ENCODE data around the gene BOC. TPM values are rescaled to one million over a fixed set of nuclear protein-coding genes. Genes with fewer than 3 reads are reported as not detected.
A peak's percentile ranks its signal among the peaks of the same experiment; 100 is the strongest.

Gene BOC
- total and polyA plus RNA-seq, 12 donors = 2.1 to 13.9 (median 4.9) TPM

DNA sequence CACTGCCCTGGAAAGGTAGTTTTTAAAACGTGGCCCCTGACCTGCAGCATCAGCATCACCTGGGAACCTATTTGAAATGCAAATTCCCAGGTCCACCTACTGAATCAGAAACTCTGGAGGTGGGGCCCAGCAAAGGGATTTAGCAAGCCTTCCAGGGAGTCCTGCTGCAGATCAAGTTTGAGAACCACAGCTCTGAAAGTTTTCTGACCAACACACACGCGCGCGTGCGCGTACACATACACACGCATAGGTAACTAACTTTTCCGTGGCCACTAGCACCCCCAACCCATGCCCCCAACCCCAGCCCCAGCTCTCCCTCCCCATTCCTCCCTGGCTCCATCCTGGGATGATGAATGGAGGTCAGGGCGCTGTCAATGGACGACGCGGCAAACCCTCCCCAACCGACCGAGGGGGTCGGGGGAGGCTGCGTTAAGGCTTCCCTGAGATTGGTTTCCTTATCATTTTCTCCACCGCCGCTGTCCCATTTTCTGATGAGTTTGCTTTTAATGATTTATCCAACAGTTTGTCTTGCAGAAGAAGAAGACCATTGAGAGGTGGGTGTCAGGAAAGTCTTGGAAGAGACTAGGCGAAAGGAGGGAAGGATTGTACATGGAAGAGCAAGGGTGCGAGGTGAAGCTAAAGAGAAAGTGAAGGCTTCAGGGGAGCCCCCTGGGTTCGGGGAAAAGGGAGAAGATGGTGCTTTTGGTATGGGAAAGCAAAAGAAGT, 590 bp upstream of the BOC start:
- 14 to 26% methylated on average over 22 of the region's 22 CpGs for WGBS, 2 donors
- Histone ChIP-seq H3K4me1 (peaks cover 0 to 37% (median 4%) of the 10 kb centered on the region in 9 donors), H3K9me3 (no peaks in the 10 kb centered on the region), H3K4me3 (peak overlapping the region; percentile 10 to 83 (median 70)), H3K27me3 (peaks cover 0 to 74% (median 30%) of the 10 kb centered on the region in 7 donors), H3K27ac (peak overlapping the region; percentile 52 to 90 (median 86)), H3K36me3 (no peaks in the 10 kb centered on the region)
- intact Hi-C loops (cut with DNase I) = loop anchor here in 4 of 10 donors (2.0 to 10.0 kb wide), 6 partner anchors 56 to 158 kb away; no protein-coding TSS in a partner anchor
- TF ChIP-seq, protein P1, sequence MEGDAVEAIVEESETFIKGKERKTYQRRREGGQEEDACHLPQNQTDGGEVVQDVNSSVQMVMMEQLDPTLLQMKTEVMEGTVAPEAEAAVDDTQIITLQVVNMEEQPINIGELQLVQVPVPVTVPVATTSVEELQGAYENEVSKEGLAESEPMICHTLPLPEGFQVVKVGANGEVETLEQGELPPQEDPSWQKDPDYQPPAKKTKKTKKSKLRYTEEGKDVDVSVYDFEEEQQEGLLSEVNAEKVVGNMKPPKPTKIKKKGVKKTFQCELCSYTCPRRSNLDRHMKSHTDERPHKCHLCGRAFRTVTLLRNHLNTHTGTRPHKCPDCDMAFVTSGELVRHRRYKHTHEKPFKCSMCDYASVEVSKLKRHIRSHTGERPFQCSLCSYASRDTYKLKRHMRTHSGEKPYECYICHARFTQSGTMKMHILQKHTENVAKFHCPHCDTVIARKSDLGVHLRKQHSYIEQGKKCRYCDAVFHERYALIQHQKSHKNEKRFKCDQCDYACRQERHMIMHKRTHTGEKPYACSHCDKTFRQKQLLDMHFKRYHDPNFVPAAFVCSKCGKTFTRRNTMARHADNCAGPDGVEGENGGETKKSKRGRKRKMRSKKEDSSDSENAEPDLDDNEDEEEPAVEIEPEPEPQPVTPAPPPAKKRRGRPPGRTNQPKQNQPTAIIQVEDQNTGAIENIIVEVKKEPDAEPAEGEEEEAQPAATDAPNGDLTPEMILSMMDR (IDR thresholded peaks at IDR 0.05) = no peak
- ATAC-seq (peak in 6 of 8 donors; percentile 6 to 51 (median 22)), DNase-seq (no peak)

DNA sequence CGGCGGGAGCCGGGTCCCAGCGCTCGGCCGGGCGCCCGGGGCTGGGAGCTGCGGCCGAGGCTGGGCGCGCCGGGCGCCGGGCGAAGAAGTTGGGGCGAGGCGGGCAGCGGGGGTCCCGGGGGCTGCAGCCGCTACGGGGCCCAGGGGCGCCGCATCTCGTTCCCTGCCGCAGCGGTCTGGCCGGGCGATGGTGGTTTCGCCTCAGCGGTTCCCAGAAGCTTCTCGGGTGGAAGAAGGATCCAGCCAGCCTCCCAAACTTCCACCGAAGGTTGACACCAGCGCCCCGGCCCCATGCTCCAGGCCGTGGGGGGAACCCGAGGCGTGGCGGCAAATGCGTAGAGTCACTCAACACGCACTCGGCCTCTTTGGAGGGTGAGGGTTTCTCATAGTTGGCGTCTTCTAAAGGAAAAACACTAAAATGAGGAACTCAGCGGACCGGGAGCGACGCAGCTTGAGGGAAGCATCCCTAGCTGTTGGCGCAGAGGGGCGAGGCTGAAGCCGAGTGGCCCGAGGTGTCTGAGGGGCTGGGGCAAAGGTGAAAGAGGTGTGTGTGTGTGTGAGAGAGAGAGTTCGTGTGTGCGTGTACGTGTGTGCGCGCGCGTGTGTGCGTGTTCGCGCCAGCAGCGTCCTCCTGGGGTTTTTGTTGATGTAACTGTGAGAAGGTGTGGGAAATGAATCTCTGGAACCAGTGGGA, 940 bp downstream of the BOC start:
- H3K4me1 ChIP-seq = peaks cover 0 to 37% (median 4%) of the 10 kb centered on the region in 9 donors
- H3K36me3 ChIP-seq = peaks cover 0 to 9% (median 0%) of the 10 kb centered on the region in 9 donors
- H3K27me3 ChIP-seq = peaks cover 0 to 60% (median 33%) of the 10 kb centered on the region in 7 donors
- ATAC-seq (peak; percentile 12 to 82 (median 42)), DNase-seq (peak in 1 of 2 donors; percentile 33)
- no peaks in the 10 kb centered on the region for H3K9me3 ChIP-seq
- H3K27ac ChIP-seq = peak overlapping the region; percentile 77 to 90 (median 86)
- TF ChIP-seq, protein P1 (IDR thresholded peaks at IDR 0.05) = no peak
- H3K4me3 ChIP-seq = peak overlapping the region; percentile 38 to 83 (median 70)
- intact Hi-C loops (cut with DNase I) = loop anchor here in 4 of 10 donors (5.0 to 10.0 kb wide), 5 partner anchors 57 to 160 kb away; no protein-coding TSS in a partner anchor
- 1% methylated on average over 46 to 62 of the region's 62 CpGs for WGBS, 2 donors

DNA sequence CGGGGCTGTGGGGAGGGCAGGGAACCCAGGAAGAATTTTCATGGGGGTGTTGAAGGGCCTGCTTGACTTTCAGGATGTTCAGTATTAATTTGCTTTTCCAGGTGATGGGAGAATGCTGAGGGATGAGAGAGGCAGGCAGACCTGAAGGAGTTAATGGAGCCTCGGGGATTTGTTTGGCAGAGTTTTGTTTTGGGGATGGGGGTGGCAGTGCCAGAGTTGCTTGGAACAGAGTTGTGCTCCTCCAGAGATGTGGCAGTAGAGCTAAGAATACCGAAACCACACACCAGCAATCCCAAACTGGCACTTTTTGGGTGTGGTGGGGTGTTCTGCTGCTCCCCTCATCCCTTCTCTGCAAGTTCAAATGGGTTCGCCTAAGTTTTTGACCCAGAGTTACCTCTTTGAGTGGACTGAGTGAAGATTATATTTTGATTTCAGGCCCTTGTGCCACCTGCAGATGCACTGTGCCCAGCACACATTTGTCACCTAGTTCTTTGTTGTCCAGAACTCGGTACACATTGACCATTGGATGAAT, 1.6 kb downstream of the BOC start:
- Histone ChIP-seq H3K27me3 (peaks cover 0 to 57% (median 33%) of the 10 kb centered on the region in 7 donors), H3K4me1 (peaks cover 0 to 37% (median 4%) of the 10 kb centered on the region in 9 donors), H3K27ac (peak overlapping the region; percentile 77 to 90 (median 86)), H3K4me3 (peak overlapping the region in 9 of 10 donors; percentile 46 to 83 (median 72)), H3K9me3 (no peaks in the 10 kb centered on the region), H3K36me3 (peaks cover 0 to 10% (median 0%) of the 10 kb centered on the region in 9 donors)
- intact Hi-C loops (cut with DNase I) = loop anchor here in 4 of 10 donors (5.0 to 10.0 kb wide), 5 partner anchors 58 to 161 kb away; no protein-coding TSS in a partner anchor
- TF ChIP-seq, protein P1 (IDR thresholded peaks at IDR 0.05) = no peak
- no peak for DNase-seq
- 35 to 37% methylated on average over 5 of the region's 5 CpGs for WGBS, 2 donors
- ATAC-seq = no peak
